IPS-15b (cell line): Measurements from ENCODE around the gene MAPKAP1.
"Not testable (repeated sequence)": the region's sequence is repeated elsewhere in the genome, so short reads cannot be mapped to it uniquely, and the experiment has no call there.

Experiments used
- H3K27me3 ChIP-seq: one replicate; pipeline ENCODE4 v1.6.1; 2013; ENCODE audit warnings: low read length; ENCODE audit not compliant: control insufficient read depth, insufficient read depth
- H3K36me3 ChIP-seq: one replicate; pipeline ENCODE4 v1.6.1; 2013; ENCODE audit warnings: low read length; ENCODE audit not compliant: control insufficient read depth, insufficient read depth
- H3K4me1 ChIP-seq: one replicate; pipeline ENCODE4 v1.6.1; 2013; ENCODE audit warnings: mild to moderate bottlenecking, low read length; ENCODE audit not compliant: control insufficient read depth, insufficient read depth
- H3K4me3 ChIP-seq: one replicate; pipeline ENCODE4 v1.5.1; 2013; ENCODE audit warnings: low read depth, low read length
- H3K9ac ChIP-seq: one replicate; pipeline ENCODE4 v1.6.1; 2013; ENCODE audit warnings: low read depth, mild to moderate bottlenecking, low read length
- H3K9me3 ChIP-seq: one replicate; pipeline ENCODE4 v1.6.1; 2013; ENCODE audit warnings: mild to moderate bottlenecking, low read length; ENCODE audit not compliant: control insufficient read depth, insufficient read depth

Gene MAPKAP1

GRCh38 chr9:125593581-125594222 is 113.3 kb downstream of the MAPKAP1 start:
- Histone ChIP-seq H3K4me3 (no peak overlapping the region), H3K27me3 (no peaks in the 10 kb centered on the region), H3K4me1 (no peaks in the 10 kb centered on the region), H3K36me3 (peaks cover 4% of the 10 kb centered on the region), H3K9me3 (no peaks in the 10 kb centered on the region), H3K9ac (no peak overlapping the region)

- H3K4me1 ChIP-seq: no peaks in the 10 kb centered on the region
- no peak overlapping the region for H3K4me3 ChIP-seq
- peaks cover 4% of the 10 kb centered on the region for H3K36me3 ChIP-seq
- no peaks in the 10 kb centered on the region for H3K9me3 ChIP-seq
- no peaks in the 10 kb centered on the region for H3K27me3 ChIP-seq
- H3K9ac ChIP-seq: no peak overlapping the region
Observed at GRCh38 chr9:125591888-125592287, 115.1 kb downstream of the MAPKAP1 start.

- H3K9me3 ChIP-seq: no peaks in the 10 kb centered on the region
- no peak overlapping the region for H3K9ac ChIP-seq
- no peak overlapping the region for H3K4me3 ChIP-seq
- no peaks in the 10 kb centered on the region for H3K27me3 ChIP-seq
- H3K4me1 ChIP-seq: no peaks in the 10 kb centered on the region
- peaks cover 2% of the 10 kb centered on the region for H3K36me3 ChIP-seq
Observed at GRCh38 chr9:125591245-125591644, 115.8 kb downstream of the MAPKAP1 start.

GRCh38 chr9:125589287-125589686 is 117.7 kb downstream of the MAPKAP1 start:
- Histone ChIP-seq H3K9me3 (no peaks in the 10 kb centered on the region), H3K4me1 (no peaks in the 10 kb centered on the region), H3K36me3 (no peaks in the 10 kb centered on the region), H3K27me3 (no peaks in the 10 kb centered on the region), H3K4me3 (no peak overlapping the region), H3K9ac (no peak overlapping the region)

GRCh38 chr9:125587819-125588460 is 119.1 kb downstream of the MAPKAP1 start:
- Histone ChIP-seq H3K4me3 (no peak overlapping the region), H3K4me1 (no peaks in the 10 kb centered on the region), H3K36me3 (no peaks in the 10 kb centered on the region), H3K9ac (no peak overlapping the region), H3K27me3 (no peaks in the 10 kb centered on the region), H3K9me3 (no peaks in the 10 kb centered on the region)

- H3K9ac ChIP-seq: no peak overlapping the region
Observed at GRCh38 chr9:125586172-125586511, 120.9 kb downstream of the MAPKAP1 start.

GRCh38 chr9:125585503-125586171 is 121.4 kb downstream of the MAPKAP1 start:
- no peaks in the 10 kb centered on the region for H3K9me3 ChIP-seq
- no peak overlapping the region for H3K9ac ChIP-seq
- H3K4me1 ChIP-seq: no peaks in the 10 kb centered on the region
- H3K36me3 ChIP-seq: no peaks in the 10 kb centered on the region
- H3K4me3 ChIP-seq: no peak overlapping the region
- H3K27me3 ChIP-seq: no peaks in the 10 kb centered on the region

More at GRCh38 chr9:125586172-125586511, 120.9 kb downstream of the MAPKAP1 start:
- Histone ChIP-seq H3K9me3 (no peaks in the 10 kb centered on the region), H3K4me3 (no peak overlapping the region), H3K4me1 (no peaks in the 10 kb centered on the region), H3K36me3 (no peaks in the 10 kb centered on the region), H3K27me3 (no peaks in the 10 kb centered on the region)

GRCh38 chr9:125580701-125581286 is 126.2 kb downstream of the MAPKAP1 start:
- Histone ChIP-seq H3K4me1 (no peaks in the 10 kb centered on the region), H3K4me3 (no peak overlapping the region), H3K9ac (no peak overlapping the region), H3K36me3 (no peaks in the 10 kb centered on the region), H3K27me3 (no peaks in the 10 kb centered on the region), H3K9me3 (peaks cover 5% of the 10 kb centered on the region)

- peaks cover 6% of the 10 kb centered on the region for H3K9me3 ChIP-seq
- no peaks in the 10 kb centered on the region for H3K4me1 ChIP-seq
- no peaks in the 10 kb centered on the region for H3K27me3 ChIP-seq
- H3K9ac ChIP-seq: no peak overlapping the region
- no peaks in the 10 kb centered on the region for H3K36me3 ChIP-seq
- no peak overlapping the region for H3K4me3 ChIP-seq
Observed at GRCh38 chr9:125579030-125579932, 127.7 kb downstream of the MAPKAP1 start.

GRCh38 chr9:125574126-125574877 is 132.7 kb downstream of the MAPKAP1 start:
- peaks cover 6% of the 10 kb centered on the region for H3K9me3 ChIP-seq
- no peaks in the 10 kb centered on the region for H3K36me3 ChIP-seq
- H3K4me1 ChIP-seq: no peaks in the 10 kb centered on the region
- H3K27me3 ChIP-seq: no peaks in the 10 kb centered on the region
- H3K4me3 ChIP-seq: no peak overlapping the region
- no peak overlapping the region for H3K9ac ChIP-seq

- H3K4me3 ChIP-seq, H3K9me3 ChIP-seq, H3K36me3 ChIP-seq, H3K9ac ChIP-seq, H3K4me1 ChIP-seq, H3K27me3 ChIP-seq: not testable (repeated sequence)
Observed at GRCh38 chr9:125572461-125572860, 134.5 kb downstream of the MAPKAP1 start.
